GM12878 (cell line): Measurements from ENCODE around the gene WDR91. TPM values are rescaled to one million over a fixed set of nuclear protein-coding genes. Genes with fewer than 3 reads are reported as not detected.

ENCODE experiments used
- BACH1 ChIP-seq: fragments of 450-650 bp; IDR thresholded peaks from 2 replicates; pipeline ENCODE4 v1.6.1; 2017; ENCODE audit warnings: mild to moderate bottlenecking, borderline replicate concordance
- BRCA1 ChIP-seq: IDR thresholded peaks from 2 replicates; pipeline ENCODE4 v1.6.1; 2011; ENCODE audit warnings: low read depth, low read length, improper control_type of control experiment
- CBFB ChIP-seq: IDR thresholded peaks from 2 replicates; pipeline ENCODE4 v1.6.1; 2016; ENCODE audit warnings: antibody characterized with exemption, low read depth
- CBX5 ChIP-seq: sonication (generic); IDR thresholded peaks from 2 replicates; pipeline ENCODE4 v1.6.1; 2016; ENCODE audit warnings: low read depth, moderate library complexity, mild to moderate bottlenecking, inconsistent platforms
- CHD1 ChIP-seq: IDR thresholded peaks from 2 replicates; pipeline ENCODE4 v1.6.1; 2012; ENCODE audit warnings: low read depth, low read length, improper control_type of control experiment
- CHD2 ChIP-seq: IDR thresholded peaks from 2 replicates; pipeline ENCODE4 v1.6.1; 2011; ENCODE audit warnings: low read depth, low read length, improper control_type of control experiment, borderline replicate concordance
- CREM ChIP-seq: IDR thresholded peaks from 2 replicates; pipeline ENCODE4 v1.6.1; 2014; ENCODE audit warnings: antibody characterized with exemption, low read depth
- CTCF ChIP-seq, 3 experiments: IDR thresholded peaks in 2 of 3; conservative IDR thresholded peaks in 1 of 3; 2 replicates each; pipeline ENCODE4 v1.5.1; 2011; ENCODE audit warnings: low read depth in 3 of 3, low read length in 3 of 3, mild to moderate bottlenecking in 3 of 3, control low read depth in 2 of 3, moderate library complexity in 2 of 3, inconsistent platforms in 1 of 3, mixed read lengths in 1 of 3; ENCODE audit not compliant: control insufficient read depth in 2 of 3, insufficient read depth in 1 of 3; ENCODE audit errors: extremely low read depth in 1 of 3
- CUX1 ChIP-seq: IDR thresholded peaks from 2 replicates; pipeline ENCODE4 v1.6.1; 2012; ENCODE audit warnings: improper control_type of control experiment, low read depth, low read length; ENCODE audit not compliant: insufficient replicate concordance
- FOS ChIP-seq: IDR thresholded peaks from 3 replicates; pipeline ENCODE4 v1.6.1; 2011; ENCODE audit warnings: borderline replicate concordance; ENCODE audit not compliant: insufficient read length; ENCODE audit errors: extremely low read depth
- LARP7 ChIP-seq: fragments of 450-650 bp; IDR thresholded peaks from 2 replicates; pipeline ENCODE4 v1.6.1; 2017; ENCODE audit warnings: mild to moderate bottlenecking
- PAX5 ChIP-seq: IDR thresholded peaks from 2 replicates; pipeline ENCODE4 v1.6.1; 2011; ENCODE audit warnings: low read depth, low read length, borderline replicate concordance
- PAX8 ChIP-seq: fragments of 450-650 bp; IDR thresholded peaks from 2 replicates; pipeline ENCODE4 v1.6.1; 2017; ENCODE audit warnings: mild to moderate bottlenecking, moderate library complexity
- POLR2AphosphoS2 ChIP-seq: IDR thresholded peaks from 2 replicates; pipeline ENCODE4 v1.6.1; 2011; ENCODE audit warnings: low read depth, mild to moderate bottlenecking, low read length, improper control_type of control experiment, moderate library complexity
- RAD21 ChIP-seq: IDR thresholded peaks from 2 replicates; pipeline ENCODE4 v1.6.1; 2011; ENCODE audit warnings: mild to moderate bottlenecking, low read depth, low read length, moderate library complexity; ENCODE audit not compliant: insufficient read depth
- RELB ChIP-seq: fragments of 450-650 bp; IDR thresholded peaks from 2 replicates; pipeline ENCODE4 v1.6.1; 2017; ENCODE audit warnings: low read depth, mild to moderate bottlenecking, moderate library complexity
- RUNX3 ChIP-seq: IDR thresholded peaks from 2 replicates; pipeline ENCODE4 v1.6.1; 2012; ENCODE audit warnings: low read length, inconsistent platforms
- SIX5 ChIP-seq: IDR thresholded peaks from 2 replicates; pipeline ENCODE4 v1.6.1; 2011; ENCODE audit warnings: mild to moderate bottlenecking, low read depth, low read length, moderate library complexity; ENCODE audit not compliant: severe bottlenecking
- SUZ12 ChIP-seq: fragments of 200-600 bp; sonication (generic); IDR thresholded peaks from one replicate; pipeline ENCODE4 v1.6.1; 2018; ENCODE audit warnings: antibody characterized with exemption, mild to moderate bottlenecking; ENCODE audit not compliant: unreplicated experiment
- TBL1XR1 ChIP-seq: IDR thresholded peaks from 2 replicates; pipeline ENCODE4 v1.6.1; 2012; ENCODE audit warnings: low read depth, low read length, improper control_type of control experiment
- ZNF384 ChIP-seq: IDR thresholded peaks from 2 replicates; pipeline ENCODE4 v1.6.1; 2012; ENCODE audit warnings: low read depth, mild to moderate bottlenecking, low read length, improper control_type of control experiment, borderline replicate concordance
- polyA plus RNA-seq, 11 experiments: library from polyadenylated mRNA; depleted of rRNA in 4 of 11; unstranded in 6 of 11; stranded (reverse) in 5 of 11; fragments of >200 nt; fragmentation: Nextera tagmentation in 4 of 11; fragmentation: Illumina TruSeq in 1 of 11; extraction: Ambion mirVana in 4 of 11; extraction: Trizol in 1 of 11; gene quantifications; 1 replicate in 1 of 11; 2 replicates in 10 of 11; pipeline versions ENCODE4 v1.2.1 to v1.2.3, GENCODE V29; 2011 to 2016; ENCODE audit warnings: inconsistent platforms in 2 of 11, missing spikeins in 2 of 11, low read depth in 1 of 11
- total RNA-seq, 4 experiments: library from RNA; depleted of rRNA in 3 of 4; stranded (reverse); fragments of >200 nt in 3 of 4; fragmentation: Illumina TruSeq in 1 of 4; extraction: Trizol in 1 of 4; gene quantifications; 2 replicates each; pipeline versions ENCODE4 v1.2.1 to v1.2.3, GENCODE V29; 2013 to 2021

WDR91 gene
- total and polyA plus RNA-seq, 10 of the 15 experiments (the other 5 are each of a cell fraction or from before 2014, with no cell fraction given), result 7.6 to 83.3 (median 16.5) TPM

- TF ChIP-seq CREM, result peak; percentile 44; the same call in 1 of the 2 replicates
- peak; percentile 59; the same call in 1 of the 2 replicates for TF ChIP-seq CBX5
- TF ChIP-seq BACH1, result peak; percentile 69; the same call in 1 of the 2 replicates
- TF ChIP-seq PAX5, result no peak
- peak; percentile 78; the same call in 1 of the 2 replicates for TF ChIP-seq RELB
- TF ChIP-seq PAX8, result no peak
- TF ChIP-seq POLR2AphosphoS2, result no peak
- no peak for TF ChIP-seq LARP7
- TF ChIP-seq SUZ12, result no peak
- no peak for TF ChIP-seq CHD1
- TF ChIP-seq RUNX3, result peak; percentile 58; the same call in 1 of the 2 replicates
- TF ChIP-seq CUX1, result no peak
- TF ChIP-seq ZNF384, result no peak
- no peak for TF ChIP-seq RAD21
- no peak for TF ChIP-seq FOS
- no peak for TF ChIP-seq TBL1XR1
- no peak for TF ChIP-seq CTCF (IDR thresholded peaks at IDR 0.05 in 2 of 3, conservative IDR thresholded peaks at IDR 0.05 in 1 of 3; ENCODE audit: control insufficient read depth in 2 of 3, extremely low read depth in 1 of 3, insufficient read depth in 1 of 3, low read depth in 3 of 3, low read length in 3 of 3)
- no peak for TF ChIP-seq BRCA1
- no peak for TF ChIP-seq SIX5
- no peak for TF ChIP-seq CHD2
- no peak for TF ChIP-seq CBFB
These were observed 4.4 kb downstream of the WDR91 start (continued) for GRCh38 chr7:135206941-135207391.
